GM18505 (cell line): Measurements from ENCODE around the gene SLC9A2.

Experiments
- ATAC-seq: cut with Tn5 transposase; IDR thresholded peaks from one replicate; pipeline ENCODE4 v1.9.1; 2021; ENCODE audit not compliant: unreplicated experiment
- POLR2A ChIP-seq: IDR thresholded peaks from 4 replicates; pipeline ENCODE4 v1.6.1; 2011; ENCODE audit warnings: borderline replicate concordance; ENCODE audit not compliant: insufficient read depth, insufficient read length; ENCODE audit errors: extremely low read depth

SLC9A2 gene

DNA sequence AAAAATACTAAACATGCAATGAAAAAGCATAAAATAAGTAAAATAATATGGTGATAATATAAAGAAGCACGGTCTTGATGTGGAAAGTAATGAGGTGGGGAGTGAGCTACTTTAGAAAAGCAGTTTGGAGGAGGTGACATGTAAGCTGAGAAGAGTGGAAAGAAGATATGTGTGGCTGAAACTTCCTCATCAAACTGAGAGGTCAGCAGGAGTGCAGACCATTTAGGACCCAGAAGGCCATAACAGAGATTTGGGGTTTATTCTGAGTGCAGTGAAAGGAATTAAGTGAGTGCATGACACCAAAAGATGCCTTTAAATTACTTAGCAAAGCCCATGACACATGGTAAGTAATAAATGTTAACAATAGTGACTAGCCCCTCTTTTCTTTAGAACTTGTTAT is 118.1 kb downstream of the SLC9A2 start:
- no peak for TF ChIP-seq POLR2A
- ATAC-seq, result peak; percentile 44

GRCh38 chr2:102743259-102743658 is 123.9 kb downstream of the SLC9A2 start:
- TF ChIP-seq POLR2A, result no peak
- no peak for ATAC-seq

DNA sequence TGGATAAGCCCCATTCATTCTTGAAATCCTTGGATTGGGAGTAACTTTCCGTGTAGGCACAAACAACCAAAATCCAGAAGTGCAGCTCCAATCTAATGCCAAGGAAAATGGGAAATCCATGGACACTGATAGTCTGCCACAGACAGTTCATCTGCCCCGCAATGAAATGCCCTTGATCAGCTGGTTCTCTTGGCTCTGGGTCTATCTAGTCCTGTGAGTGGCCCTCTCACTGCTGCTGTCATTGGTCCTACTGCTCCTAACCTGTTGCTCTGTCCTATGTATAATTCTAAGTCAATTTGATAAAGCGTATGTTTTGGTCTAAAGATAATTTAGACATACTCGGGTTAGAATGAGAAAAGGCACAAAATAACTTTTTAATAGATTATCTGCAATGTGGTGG is 128.8 kb downstream of the SLC9A2 start:
- TF ChIP-seq POLR2A, result no peak

DNA sequence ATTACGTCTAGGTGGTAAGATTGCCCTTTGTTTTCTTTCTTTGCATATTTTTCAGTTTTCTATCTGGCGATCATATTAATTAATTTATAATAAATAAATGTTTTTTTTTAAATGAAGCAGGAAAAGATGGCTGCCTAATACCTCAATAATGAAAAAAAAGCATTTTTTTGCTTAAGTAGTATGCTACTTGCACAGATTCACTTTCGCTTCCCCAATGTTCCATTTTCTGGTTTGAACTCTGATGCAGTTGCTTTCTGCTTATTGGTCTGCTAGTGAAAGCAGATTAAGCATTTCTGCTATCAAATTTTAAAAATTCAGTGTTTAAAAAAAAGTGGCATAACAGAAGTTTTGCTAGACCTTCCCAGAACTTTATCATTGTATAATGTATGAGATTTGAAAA is 130.6 kb downstream of the SLC9A2 start:
- peak; percentile 79 for ATAC-seq
- no peak for TF ChIP-seq POLR2A

More for the DNA sequence above, 128.8 kb downstream of the SLC9A2 start:
- no peak for ATAC-seq

GRCh38 chr2:102753563-102754159 is 134.3 kb downstream of the SLC9A2 start:
- no peak for TF ChIP-seq POLR2A
- no peak for ATAC-seq

GRCh38 chr2:102754456-102755145 is 135.2 kb downstream of the SLC9A2 start:
- no peak for ATAC-seq
- no peak for TF ChIP-seq POLR2A

DNA sequence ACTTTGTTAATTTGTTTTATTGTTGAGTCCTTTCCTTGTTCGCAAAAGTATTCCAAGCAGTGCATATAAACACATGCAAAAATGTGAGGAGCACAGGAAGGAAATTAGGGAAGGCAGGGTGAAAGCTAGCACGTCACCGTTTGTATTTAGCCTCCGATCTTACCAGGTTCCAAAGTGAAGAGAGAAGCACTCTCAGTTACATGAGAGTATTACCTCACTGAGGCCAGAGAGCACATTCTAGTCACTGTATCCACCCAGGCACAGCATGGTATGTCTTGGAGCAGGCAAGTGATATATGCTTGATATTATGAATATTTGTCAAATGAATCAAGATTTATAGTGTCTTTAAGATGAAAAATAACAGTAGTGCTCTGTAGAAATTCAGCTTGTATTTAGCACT is 135.9 kb downstream of the SLC9A2 start:
- ATAC-seq, result no peak
- TF ChIP-seq POLR2A, result no peak

GRCh38 chr2:102758439-102758838 is 139.1 kb downstream of the SLC9A2 start:
- ATAC-seq, result no peak
- no peak for TF ChIP-seq POLR2A
